NCI-H1694 (cell line): Measurements from ENCODE around the gene EBF3.

Experiments used
- DNase-seq: peaks from one replicate; lab custom pipeline; 2025; lab: John Stamatoyannopoulos, UW

Gene EBF3

DNA sequence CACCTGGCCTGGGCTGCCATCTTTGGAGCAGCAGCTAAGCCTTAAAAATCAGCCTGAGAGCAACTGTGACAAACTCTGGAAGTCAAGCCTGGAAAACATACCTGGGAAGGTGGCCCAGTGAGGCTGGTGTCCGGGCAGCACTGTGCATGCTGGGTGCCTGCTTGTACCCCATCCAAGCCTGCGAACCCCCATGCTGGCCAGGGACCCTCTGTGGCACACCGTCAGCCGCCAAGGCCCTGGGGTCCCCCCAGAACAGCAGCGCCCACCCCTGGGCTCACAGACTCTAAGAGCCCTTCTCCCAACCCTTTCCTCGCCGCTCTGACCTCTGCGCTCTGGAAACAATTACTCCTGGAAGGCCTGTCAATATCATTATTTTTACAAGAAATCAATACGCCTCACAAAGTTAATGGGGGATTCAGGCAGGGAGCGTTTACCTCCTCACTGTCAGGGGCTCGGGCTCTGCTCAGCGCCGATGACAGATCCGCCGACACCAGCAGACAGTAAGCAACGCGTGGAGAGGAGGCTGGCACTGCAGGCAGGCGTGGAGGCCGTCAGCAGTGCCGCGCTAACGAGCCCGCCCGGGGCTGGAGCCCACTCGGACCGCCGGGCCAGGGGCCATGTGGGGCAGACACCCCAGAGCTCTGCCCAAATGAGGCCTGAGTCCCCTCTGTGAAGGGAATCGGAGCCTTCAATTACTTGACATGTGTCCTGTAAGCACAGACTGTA is 54.4 kb downstream of the EBF3 start:
- DNase-seq: no peak

DNA sequence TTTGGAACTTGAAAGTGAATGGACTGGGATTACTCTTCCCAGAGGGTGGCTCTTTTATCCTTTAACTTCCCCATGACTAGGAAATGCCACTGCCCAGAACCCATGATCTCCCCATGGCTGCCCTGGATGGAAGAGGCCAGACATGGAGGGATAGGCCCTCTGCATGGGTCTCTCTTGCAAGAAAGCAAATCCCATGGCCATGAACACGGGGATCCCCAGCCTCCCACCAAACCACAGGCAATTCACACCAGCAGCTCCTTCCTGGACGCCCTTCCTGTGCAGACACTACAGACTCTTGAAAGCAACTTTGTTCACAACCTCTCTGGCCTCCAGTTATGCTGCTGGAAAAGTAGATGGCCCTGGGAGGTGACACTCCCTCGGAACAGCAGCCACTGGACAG is 55.0 kb downstream of the EBF3 start:
- DNase-seq: no peak

DNA sequence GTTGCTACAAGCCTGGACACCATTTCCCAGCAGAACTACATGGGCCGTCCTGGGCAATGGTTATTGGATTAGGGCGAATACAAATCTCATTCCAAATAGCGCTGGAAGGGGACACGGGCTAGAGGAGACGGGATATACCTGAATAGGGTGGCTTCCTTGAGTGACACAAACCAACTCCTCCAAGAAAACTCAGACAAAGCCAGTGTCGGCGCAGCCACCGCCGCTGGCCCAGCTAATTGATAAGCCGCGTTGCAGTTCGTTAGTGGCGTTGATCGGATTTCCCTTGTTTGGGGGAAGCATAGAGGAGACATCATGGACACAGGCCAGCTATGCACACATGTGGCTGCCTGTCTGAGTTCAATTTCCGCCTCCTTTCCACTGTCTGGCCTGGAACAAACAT is 55.7 kb downstream of the EBF3 start:
- DNase-seq: no peak

DNA sequence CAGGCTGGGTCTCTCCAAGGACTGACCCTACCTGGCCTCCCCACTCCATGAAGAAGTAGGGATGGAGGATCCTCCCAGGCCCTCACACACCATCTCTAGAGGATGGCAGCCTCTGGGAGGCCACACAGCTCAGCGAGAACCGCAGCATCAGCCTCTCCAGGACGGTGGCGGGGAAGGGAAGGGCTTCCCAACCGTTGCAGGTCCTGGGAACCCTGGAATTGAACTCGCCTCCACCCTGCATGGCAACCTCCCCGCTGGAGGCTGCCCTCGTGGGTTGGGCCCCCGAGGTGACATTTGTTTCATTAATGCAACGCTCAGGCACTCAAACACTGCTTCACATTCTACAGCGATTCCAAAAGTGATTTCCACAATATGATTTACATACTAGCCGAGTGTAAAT is 58.5 kb downstream of the EBF3 start:
- DNase-seq: no peak

DNA sequence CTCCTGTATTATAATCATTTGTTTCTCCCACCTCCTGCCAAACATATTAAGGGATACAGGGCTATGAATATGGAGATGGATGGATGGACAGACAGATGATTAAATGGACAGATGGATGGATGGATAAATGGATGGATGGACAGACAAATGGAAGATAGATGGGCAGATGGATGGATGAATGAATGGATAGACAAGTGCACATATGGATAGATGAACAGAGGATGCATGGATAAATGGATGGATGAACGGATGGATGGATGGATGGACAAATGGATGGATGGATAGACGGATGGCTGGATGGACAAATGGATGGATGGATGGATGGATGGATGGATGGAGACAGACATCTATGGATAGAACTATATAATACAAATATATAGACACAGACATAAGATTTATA is 59.8 kb downstream of the EBF3 start:
- no peak for DNase-seq

DNA sequence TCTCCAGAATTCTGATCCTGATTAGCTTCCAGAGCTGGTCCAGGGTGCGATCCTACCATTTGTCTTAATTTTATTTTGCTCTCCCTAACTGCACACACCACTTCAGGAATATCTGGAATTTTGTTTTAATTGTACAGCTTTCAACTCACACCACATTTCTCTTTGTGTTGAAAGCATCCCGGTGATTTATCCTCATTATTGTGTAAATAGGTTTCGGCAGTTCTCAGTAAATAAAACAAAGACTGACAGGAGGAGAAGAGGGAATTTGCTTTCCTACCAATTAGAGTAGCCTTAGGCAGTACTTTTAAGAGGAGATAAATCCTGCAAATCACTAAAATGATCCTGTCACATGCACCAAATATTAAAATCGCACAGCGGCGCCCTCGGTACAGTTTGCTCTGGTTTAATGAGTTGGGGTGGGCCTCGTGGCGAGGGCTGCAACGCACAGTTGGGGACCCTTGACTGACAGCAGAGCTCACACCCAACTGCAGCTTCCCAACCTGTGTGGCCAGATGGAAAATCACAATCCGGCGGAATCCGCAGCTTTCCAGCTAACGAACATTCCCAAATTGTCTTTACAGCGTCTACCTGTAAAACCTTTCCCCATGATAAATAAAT is 62.6 kb downstream of the EBF3 start:
- DNase-seq: no peak

DNA sequence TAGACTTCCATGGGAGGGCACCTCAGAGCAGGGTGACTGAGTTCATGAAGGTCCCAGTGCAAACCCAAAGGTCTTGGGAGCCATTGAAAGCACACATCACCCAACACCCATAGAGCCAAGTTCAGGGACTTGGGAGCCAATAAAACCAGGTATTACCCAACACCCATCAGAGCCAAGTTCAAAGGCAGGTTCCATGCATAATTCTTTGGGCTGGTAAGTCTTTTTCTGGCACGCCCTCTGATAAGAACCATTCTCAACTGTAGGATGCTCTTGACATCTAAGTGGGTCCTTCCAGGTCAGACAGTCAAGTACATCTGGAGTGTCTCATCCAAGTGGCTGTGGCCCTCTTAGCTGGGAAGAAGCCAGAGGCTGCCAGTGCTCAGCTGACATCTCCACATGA is 63.2 kb downstream of the EBF3 start:
- DNase-seq: no peak

DNA sequence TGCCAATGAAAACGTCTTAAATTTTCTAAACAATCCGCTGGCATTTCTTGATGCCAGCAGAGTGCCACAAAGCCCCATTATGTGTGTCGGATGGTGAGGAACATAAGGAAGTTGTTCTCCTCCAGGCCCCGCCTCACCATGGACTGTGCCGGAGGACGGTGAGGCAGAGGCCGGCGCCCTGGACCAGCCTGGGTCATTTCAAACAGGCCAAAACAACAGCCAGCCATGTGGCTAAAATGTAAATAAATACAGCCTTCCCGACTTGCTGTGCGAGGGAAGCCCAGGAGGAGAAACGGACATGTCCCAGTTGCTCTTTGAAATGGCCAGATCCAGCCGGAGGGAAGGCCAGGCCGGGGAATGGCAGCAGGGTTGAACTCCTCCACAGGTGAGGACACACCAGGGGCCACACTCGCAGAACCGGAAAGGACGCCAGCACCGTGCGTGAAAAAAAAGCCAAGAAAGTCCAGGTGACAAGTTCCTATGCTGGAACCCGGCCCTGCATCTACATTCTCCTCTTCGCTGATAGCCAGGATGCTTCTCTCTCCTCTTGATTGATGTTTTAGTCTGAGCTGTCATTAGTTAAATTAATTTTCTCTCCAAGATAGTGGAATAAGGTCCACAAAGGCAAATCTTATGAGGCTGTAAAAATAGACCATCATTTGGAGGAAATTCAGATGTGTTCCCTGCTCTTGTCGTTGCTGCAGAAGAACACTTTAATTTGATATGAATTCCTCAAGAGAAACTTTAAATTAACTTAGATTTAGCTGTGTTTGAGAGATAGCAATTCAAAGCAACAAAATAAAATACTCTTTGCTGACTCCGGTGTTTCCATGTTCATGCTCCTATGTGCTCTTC is 64.6 kb downstream of the EBF3 start:
- no peak for DNase-seq

DNA sequence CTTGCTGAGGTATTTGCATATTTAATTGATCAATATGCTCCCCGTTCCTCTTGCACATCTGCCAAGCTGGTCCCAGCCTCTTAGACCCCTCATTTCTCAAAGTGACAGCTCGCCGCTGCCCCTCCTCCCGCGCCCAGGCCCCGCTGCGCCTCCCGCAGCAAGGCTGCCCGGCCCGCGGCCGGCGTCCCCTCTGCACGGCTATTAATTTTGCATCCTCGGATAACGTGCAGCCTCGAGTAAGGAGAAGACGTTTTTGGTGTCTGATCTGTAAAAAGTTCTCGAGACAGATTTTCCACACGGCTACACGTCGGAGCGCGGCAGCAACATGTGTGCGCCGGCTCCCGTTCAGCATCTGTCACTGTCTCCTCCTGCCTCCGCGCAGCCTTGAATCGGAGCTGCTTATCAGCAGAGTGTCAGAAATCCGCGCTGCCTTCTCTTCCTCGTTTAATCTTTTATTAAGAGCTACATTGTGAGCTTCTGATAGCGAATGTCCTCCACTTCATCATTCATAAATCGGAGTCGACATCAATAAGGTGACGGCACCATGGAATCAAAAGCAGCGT is 65.3 kb downstream of the EBF3 start:
- peak; percentile 0 for DNase-seq

DNA sequence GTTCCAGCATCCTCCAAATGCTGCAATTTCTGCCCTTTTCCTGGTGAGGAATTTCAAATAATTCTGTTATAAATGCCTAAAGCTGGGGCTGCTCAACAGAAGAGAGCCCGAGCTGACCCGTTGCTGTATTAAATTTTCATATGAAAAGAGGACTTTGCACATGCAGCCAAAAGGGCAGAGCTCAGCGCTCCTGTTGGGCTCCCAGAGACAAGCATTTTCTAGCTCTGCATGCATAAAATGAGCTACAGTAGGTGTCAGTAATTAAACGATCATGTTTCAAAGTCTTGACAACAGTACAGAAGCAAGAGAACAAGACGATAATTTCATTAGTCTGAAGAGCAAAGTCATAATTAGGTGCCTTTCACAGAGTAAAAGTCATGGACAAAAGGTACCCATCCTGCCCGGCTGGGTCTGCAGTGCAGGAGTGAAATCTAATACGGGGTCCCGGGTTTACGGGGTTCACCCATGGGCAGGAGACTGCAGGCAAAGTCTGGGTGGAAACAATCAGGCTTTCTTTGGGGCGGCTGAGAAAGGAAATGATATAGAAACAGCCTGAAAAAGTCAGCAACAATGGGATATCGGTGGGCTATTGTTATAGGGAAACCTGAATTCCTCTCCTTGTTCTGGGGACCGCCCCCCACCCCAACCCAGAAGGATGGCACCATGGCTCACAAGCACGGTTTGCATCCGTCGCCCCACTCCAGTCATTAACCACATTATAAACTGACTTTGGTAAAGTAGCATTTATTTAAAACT is 66.0 kb downstream of the EBF3 start:
- no peak for DNase-seq

DNA sequence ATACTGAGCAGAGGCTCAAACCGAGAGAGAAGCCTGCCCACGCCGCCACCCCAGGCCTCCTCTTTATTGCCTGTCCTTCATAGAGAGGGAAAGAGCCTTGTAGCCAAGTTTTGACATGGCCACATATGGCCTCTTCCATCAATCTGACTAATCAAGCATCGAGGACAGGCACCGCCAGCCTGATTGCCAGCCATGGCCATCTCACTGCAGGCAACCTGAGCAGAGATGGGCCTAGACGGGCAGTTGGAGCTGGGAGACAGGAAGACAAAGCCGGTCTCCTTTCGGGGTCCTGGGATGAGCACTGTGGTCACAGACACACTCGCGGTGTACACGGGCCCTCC is 67.2 kb downstream of the EBF3 start:
- DNase-seq: no peak

DNA sequence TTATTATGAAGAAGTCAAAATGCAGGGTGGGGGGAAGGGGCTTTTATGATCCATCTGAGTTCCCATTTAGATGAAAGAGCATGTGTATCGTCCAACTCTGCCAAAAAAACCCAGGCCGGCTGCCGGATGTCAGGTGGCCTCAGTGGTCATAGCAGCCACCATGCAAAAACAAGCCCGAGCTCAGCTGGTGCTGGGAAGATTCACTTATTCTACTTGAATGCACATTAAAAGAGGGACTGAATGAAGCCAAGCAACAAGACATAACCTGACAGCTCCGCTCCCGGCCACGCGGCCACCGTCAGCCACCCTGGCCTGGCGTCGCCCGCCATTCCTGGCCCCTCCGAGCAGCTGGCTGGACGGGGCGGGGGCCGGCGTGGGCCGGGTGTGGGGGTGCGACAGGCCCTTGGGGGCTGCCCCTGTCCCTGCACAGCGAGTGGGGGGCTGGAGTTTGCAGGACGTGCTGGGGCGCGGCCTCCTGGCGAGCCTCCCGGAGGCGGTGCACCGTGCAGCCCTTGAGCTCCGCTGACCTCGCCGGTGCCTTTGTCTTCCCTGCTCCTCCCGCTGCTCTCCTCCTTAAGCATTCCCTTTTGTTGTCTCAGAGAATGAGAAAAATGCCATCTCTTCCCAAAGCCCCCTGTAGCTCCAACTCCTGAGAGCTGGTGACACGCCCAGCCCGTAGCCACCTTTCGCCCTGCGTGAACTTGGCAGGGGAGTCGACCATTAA is 67.8 kb downstream of the EBF3 start:
- no peak for DNase-seq

DNA sequence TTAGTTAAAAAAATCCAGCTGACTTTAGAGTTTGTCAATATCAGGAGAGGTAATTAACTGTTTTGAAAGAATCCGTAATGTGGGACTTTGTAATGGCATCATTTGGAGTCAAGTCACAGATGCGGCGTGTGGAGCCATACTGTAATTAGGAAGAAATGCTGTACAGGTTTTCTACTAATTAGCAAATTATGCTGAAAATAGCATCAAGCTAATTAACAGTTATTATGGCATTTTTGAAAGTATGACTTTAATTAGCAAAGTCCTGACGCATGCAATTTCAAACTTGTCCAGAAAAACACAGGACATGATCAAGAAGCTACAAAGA is 68.3 kb downstream of the EBF3 start:
- DNase-seq: no peak

DNA sequence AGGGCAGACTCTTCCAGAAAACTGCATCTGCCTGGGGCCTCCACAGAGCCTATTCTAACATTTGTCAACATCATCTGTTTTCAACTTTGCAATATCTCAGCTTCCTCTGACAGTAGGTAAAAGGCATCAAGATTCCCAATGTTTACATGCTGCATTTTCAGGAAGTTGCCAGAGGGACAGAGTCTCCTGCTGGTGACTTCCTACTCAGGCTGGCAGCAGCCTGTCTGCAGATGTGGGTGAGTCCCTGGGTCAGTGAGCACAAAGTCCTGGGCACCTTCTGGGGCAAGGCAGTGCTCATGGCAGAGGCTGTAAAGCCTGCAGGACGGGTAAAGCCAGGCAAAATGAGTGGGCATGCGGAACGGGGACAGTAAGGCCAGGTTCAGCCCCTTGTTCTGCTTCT is 69.4 kb downstream of the EBF3 start:
- DNase-seq: no peak

DNA sequence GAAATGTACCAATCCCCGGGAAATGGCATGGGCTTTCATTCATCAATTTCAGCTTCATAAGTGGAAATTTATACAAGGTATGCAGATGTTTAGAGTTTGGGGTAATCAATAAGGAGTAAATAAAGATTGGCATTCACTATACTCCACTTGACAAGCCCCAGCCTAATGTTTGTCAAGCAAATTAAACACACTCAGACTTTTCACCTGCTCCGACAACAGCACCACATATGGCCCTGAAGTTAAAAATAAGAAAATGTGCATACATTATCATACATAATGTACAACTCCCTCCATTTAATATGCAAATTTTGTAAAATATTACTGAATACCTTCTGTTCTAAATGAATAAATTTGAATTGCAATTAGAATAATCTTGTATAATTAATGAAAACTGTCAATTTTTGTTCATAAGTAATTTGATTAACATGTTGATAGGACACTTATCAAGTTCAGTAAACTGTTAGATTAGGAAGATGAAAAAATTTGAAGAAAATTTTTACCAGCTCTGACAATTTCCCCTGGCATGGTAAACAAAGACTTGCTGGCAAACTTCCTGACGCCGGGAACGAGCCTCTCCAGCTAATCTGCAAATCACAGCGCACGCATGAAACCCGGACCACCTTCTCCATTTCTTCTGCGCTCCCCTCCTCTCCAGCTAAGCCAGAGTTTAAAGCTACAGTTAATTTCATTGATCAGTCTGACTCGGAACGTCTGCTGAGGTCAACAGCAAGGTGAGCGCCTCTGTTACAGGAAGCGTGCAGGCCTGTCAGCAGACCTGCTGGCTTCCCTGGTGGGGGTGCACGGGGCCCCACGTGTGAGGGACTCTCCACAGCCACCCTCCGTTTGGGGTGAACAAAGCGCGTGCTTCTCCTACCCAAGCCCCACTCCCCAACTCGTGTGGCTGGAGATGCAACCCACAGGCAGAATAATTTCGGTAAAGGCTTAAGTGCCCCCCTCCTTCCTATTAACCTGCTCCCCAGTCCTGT is 70.7 kb downstream of the EBF3 start:
- DNase-seq: no peak

DNA sequence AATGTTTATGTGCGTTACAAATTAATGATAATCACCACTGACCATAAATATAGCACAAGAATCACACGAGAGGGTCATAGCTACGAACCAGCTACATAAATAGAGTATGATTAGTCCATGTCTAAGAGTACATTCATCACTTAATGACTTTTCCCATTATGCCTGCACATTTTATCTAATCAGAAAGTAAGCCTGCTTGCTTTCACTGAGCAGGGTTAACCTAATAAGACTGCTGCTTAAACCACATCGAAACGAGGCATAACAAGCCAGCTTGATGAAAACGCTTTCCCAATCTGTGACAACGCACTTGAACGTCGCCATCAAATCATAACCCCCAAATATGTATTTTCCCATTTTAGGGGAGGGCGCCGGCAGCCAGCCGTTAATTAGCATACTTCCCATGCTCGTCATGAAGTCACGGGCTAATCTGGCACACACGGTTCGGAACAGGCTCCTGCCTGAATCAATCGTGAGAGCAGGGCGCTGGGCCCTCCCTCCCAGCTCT is 71.5 kb downstream of the EBF3 start:
- no peak for DNase-seq

DNA sequence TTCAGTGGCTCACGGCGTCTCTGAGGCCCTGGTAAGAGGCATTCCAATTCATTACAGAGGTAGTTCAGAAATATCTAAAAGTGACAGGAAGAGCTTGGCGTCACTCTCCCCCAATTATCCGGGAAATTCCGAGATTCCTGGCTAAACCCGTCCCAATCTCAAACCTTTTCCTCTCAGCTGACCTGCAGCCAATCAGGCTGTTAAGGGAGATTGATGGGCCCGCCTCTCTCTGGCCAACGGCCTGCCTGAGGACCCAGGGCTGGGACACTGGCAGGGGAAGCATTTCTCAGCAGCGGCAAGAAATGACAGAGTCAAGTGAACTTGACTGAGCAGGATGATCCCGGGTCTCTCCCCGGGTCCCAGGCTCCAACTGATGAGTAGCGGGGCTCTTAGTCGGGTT is 72.3 kb downstream of the EBF3 start:
- DNase-seq: no peak

DNA sequence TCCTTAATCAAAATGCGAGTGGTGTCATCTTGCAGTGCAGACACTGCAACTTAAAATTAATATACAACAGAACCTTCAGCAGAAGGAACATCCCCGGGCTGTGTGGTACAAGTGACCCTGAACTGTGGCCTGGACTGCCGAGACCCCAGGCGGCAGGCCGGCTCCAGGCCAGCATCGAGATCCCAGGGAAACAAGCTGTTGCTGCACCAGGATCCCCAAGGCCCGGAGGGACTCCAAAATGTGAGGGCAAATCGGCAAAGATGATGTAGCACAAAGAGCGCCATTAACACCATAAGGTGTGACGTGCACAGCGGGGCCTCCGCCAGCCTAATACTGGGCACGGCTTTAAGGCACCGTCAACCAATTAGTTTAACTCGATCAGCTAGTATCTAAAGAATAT is 73.9 kb downstream of the EBF3 start:
- no peak for DNase-seq

DNA sequence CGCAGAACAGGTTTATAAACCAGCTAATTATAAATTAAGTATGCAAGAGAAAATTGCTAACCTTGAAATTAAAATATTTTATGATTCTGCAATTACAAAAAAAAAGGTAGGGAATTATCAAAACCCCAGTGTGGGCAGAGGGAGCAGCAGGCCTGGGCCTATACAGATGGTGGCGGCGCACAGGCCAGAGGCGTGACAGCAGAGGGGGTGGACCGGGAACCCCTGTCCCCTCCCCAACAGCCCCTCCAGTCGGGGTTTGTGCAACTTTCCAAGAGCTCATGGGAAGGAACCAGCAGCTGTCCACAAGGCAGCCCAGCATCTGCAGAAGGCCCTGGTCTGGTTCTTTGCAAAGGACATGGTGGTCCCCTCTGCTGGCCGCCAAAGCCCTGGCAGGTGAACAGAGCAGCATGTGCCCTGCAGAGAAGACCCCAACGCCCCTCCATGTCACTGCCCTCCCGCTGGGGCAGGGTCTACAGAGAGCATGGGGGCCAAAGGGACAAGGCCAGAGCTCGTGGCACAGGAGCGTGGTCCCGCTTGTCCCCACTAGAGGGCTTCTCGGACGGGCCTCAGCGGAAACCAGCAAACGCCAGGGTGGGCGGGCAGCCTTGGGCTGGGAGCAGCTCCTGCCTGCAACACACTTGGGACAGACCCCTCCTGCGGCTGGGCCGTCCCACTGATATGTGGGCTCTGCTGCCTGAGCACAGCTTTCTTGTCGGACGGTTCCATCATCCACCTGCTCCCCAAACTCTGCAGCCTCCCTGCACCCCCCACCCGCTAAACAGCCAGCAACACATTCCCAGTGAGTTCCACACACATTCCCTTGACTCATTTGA is 75.1 kb downstream of the EBF3 start:
- DNase-seq: no peak
